BE2C (cell line): ENCODE data around the gene NOS3.

Experiments
- DNase-seq: peaks from one replicate; pipeline ENCODE4 v3.0.0-alpha.2; 2020
- H3K27me3 ChIP-seq: fragments of 250-450 bp; sonication (Bioruptor Pico); 2 replicates; pipeline ENCODE4 v1.5.1; 2020; ENCODE audit warnings: mild to moderate bottlenecking
- H3K36me3 ChIP-seq: fragments of 250-450 bp; sonication (Bioruptor Pico); 2 replicates; pipeline ENCODE4 v1.5.1; 2020; ENCODE audit warnings: mild to moderate bottlenecking
- H3K4me1 ChIP-seq: fragments of 250-450 bp; sonication (Bioruptor Pico); 2 replicates; pipeline ENCODE4 v1.5.1; 2020
- H3K4me3 ChIP-seq: 2 replicates; pipeline ENCODE4 v1.5.1; 2011; ENCODE audit warnings: low read depth, low read length
- H3K9me3 ChIP-seq: fragments of 250-450 bp; sonication (Bioruptor Pico); 2 replicates; pipeline ENCODE4 v1.5.1; 2020
- CTCF ChIP-seq: IDR thresholded peaks from 2 replicates; pipeline ENCODE4 v1.5.1; 2012; ENCODE audit warnings: mild to moderate bottlenecking, low read depth, low read length

Gene NOS3

DNA sequence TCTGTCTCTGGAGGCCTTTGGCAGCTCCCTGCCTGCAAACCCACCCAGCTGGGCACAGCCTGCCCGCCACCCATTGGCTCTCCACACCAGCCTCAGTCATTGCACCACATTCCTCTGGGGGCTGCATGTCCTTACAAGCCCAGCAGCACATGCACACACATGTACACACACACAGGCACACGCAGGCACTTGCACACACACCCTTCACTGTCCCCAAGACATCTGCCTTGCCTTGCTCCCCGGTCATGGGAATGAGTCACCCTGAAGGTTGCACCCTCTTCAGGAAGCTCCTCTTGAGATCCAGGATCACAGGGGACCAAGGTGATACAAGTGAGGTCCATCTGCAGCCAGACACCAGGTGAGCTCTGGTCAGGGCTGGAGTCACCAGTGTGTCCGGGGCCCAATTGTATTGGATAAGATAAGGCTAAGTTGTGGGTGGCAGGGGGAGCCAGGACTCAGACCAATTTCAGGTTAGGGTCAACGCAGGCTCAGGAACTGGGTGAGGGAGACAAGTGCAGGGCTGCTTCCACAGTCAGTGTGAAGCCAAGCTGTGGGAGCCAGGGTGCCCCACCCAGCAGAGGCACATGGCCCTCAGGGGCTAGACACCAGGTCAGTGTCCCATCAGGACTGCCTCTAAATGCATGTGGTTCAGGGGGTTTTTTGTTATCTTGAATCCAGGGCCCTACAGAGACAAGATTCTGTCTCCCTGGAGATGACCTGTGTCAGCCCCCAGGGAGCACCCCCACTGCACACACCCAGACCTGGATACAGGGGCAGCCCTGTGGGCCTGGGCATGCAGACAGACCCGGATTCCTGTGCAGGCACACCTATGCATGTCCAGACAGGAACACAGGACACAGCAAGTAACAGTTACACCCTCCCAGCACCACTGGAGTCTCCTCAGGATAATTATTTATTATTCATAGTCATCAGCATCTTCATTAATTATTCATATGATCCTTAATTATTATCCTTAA lies 46.5 kb upstream of the NOS3 start:
- H3K4me3 ChIP-seq = no peak overlapping the region
- H3K27me3 ChIP-seq = no peaks in the 10 kb centered on the region
- H3K36me3 ChIP-seq = peaks cover 32% of the 10 kb centered on the region
- H3K4me1 ChIP-seq = peaks cover 52% of the 10 kb centered on the region
- no peaks in the 10 kb centered on the region for H3K9me3 ChIP-seq
- no peak for TF ChIP-seq CTCF
- no peak for DNase-seq

GRCh38 chr7:150945171-150945852 lies 45.5 kb upstream of the NOS3 start:
- Histone ChIP-seq H3K4me1 (peaks cover 58% of the 10 kb centered on the region), H3K27me3 (no peaks in the 10 kb centered on the region), H3K4me3 (no peak overlapping the region), H3K9me3 (no peaks in the 10 kb centered on the region), H3K36me3 (peaks cover 37% of the 10 kb centered on the region)
- TF ChIP-seq CTCF = no peak
- DNase-seq = peak; percentile 24

DNA sequence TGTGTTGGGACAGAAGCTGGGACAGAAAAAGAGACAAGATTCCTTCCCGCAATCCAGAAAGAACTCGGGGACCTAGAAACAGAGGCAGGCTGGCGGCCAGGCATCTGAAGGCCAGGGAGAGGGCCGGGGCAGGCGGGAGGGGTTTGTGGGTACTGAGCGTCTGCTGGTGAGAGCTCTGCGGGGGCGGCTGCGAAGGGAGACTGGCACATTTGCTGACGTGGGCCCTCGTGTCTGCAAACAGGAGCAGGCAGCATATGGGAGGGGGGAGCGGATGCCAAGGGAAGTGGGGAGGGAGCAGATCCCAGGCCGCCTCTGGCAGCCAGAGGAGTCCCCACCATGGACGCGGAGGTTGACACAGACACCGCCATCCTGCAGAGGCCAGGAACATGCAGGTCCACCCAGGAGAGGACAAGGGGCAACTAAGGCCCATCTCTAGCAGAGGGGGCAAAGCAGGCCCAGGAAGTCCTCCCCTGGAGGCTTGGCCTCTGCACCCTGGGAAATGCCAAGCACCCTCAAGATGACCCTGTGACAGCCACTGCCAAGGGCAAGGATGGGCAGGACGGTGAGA lies 44.9 kb upstream of the NOS3 start:
- peak; percentile 71 for DNase-seq
- Histone ChIP-seq H3K36me3 (peaks cover 43% of the 10 kb centered on the region), H3K9me3 (no peaks in the 10 kb centered on the region), H3K4me3 (no peak overlapping the region), H3K4me1 (peaks cover 62% of the 10 kb centered on the region), H3K27me3 (no peaks in the 10 kb centered on the region)
- no peak for TF ChIP-seq CTCF

- peaks cover 50% of the 10 kb centered on the region for H3K36me3 ChIP-seq
- H3K4me3 ChIP-seq = no peak overlapping the region
- no peaks in the 10 kb centered on the region for H3K9me3 ChIP-seq
- no peak for TF ChIP-seq CTCF
- H3K4me1 ChIP-seq = peaks cover 57% of the 10 kb centered on the region
- DNase-seq = peak; percentile 21
- H3K27me3 ChIP-seq = no peaks in the 10 kb centered on the region
Observed at GRCh38 chr7:150946421-150947240, 44.2 kb upstream of the NOS3 start.

DNA sequence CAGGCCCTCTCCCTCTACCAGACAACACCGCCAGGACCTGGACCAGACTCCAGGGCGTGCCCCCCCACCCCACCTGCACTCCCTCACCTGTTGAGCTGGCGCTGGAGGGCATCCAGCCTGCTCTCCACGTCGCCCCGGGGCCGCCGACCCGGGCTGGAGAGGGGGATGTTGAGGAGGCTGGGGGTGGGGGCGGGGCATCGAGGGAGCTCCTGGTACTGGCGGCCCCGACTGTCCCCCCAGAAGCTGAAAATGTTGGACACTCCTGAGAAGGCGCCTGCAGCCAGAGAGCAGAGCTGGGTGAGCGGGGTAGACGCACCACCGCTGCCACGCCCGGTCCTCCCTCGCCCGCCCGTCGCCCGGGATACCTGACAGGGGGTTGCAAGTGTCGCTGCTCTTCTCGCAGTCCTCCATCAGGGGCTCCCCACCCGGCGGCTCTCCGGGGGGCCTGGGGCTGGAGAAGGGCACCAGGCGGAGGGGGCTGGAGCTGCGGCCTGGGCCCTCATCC lies 43.5 kb upstream of the NOS3 start:
- peak; percentile 15 for DNase-seq
- Histone ChIP-seq H3K27me3 (no peaks in the 10 kb centered on the region), H3K4me1 (peaks cover 51% of the 10 kb centered on the region), H3K36me3 (peaks cover 57% of the 10 kb centered on the region), H3K9me3 (no peaks in the 10 kb centered on the region), H3K4me3 (no peak overlapping the region)
- no peak for TF ChIP-seq CTCF
